Right atrium auricular region (tissue), 2 donors: ENCODE data around the gene LZIC. TPM values are rescaled to one million over a fixed set of nuclear protein-coding genes. Genes with fewer than 3 reads are reported as not detected.

Experiments used
- DNase-seq: peaks from one replicate; pipeline ENCODE4 v3.0.0-alpha.2; 2019; ENCODE audit warnings: low spot score
- H3K27ac ChIP-seq, 2 donors: fragments of 200-600 bp; sonication (generic); 1 replicate in 1 of 2; 2 replicates in 1 of 2; pipeline ENCODE4 v1.5.1; 2016 to 2019
- H3K27me3 ChIP-seq, 2 donors: fragments of 200-600 bp; sonication (generic); one replicate each; pipeline versions ENCODE4 v1.5.1 to v1.6.0; 2017 to 2019
- H3K36me3 ChIP-seq: fragments of 200-600 bp; sonication (generic); one replicate; pipeline ENCODE4 v1.5.1; 2016
- H3K4me1 ChIP-seq, 2 donors: fragments of 200-600 bp; sonication (generic); one replicate each; pipeline versions ENCODE4 v1.5.1 to v1.6.0; 2017 to 2019
- H3K4me3 ChIP-seq, 2 donors: fragments of 200-600 bp; sonication (generic); 1 replicate in 1 of 2; 2 replicates in 1 of 2; pipeline ENCODE4 v1.5.1; 2017 to 2019; ENCODE audit warnings: mild to moderate bottlenecking in 1 of 2, moderate library complexity in 1 of 2
- H3K9me3 ChIP-seq, 2 donors: fragments of 200-600 bp; sonication (generic); one replicate each; pipeline ENCODE4 v1.5.1; 2019
- CTCF ChIP-seq, 2 donors: fragments of 200-600 bp; sonication (generic); IDR thresholded peaks; one replicate each; pipeline ENCODE4 v1.5.1; 2019; ENCODE audit warnings: antibody characterized with exemption in 2 of 2
- total RNA-seq, 2 donors: library from RNA; depleted of rRNA; stranded (reverse); fragments of >200 nt; gene quantifications; one replicate each; pipeline ENCODE4 v1.1.0, GENCODE V29; 2016

LZIC gene
- total RNA-seq, 2 donors from 2014 or later = 25.0 to 32.1 TPM

- Histone ChIP-seq H3K27me3 (no peaks in the 10 kb centered on the region), H3K9me3 (no peaks in the 10 kb centered on the region), H3K36me3 (peaks cover 23% of the 10 kb centered on the region), H3K4me1 (peaks cover 0 to 4% of the 10 kb centered on the region in 2 donors), H3K4me3 (no peak overlapping the region), H3K27ac (peak overlapping the region in 1 of 2 donors; percentile 49)
- no peak for TF ChIP-seq CTCF (IDR thresholded peaks at IDR 0.05)
- DNase-seq = no peak
Measured at GRCh38 chr1:9984253-9984652, 41.1 kb upstream of the LZIC start.

GRCh38 chr1:9960706-9961562 is 17.7 kb upstream of the LZIC start:
- no peaks in the 10 kb centered on the region for H3K27me3 ChIP-seq
- H3K36me3 ChIP-seq = no peaks in the 10 kb centered on the region
- H3K4me3 ChIP-seq = no peak overlapping the region
- no peak for TF ChIP-seq CTCF (IDR thresholded peaks at IDR 0.05)
- no peaks in the 10 kb centered on the region for H3K4me1 ChIP-seq
- no peaks in the 10 kb centered on the region for H3K9me3 ChIP-seq
- no peak overlapping the region for H3K27ac ChIP-seq
- DNase-seq = no peak

- Histone ChIP-seq H3K4me1 (no peaks in the 10 kb centered on the region), H3K9me3 (no peaks in the 10 kb centered on the region), H3K27me3 (no peaks in the 10 kb centered on the region), H3K27ac (no peak overlapping the region), H3K36me3 (no peaks in the 10 kb centered on the region), H3K4me3 (no peak overlapping the region)
- DNase-seq = no peak
- no peak for TF ChIP-seq CTCF (IDR thresholded peaks at IDR 0.05)
Measured at GRCh38 chr1:9960011-9960410, 16.8 kb upstream of the LZIC start.

- Histone ChIP-seq H3K9me3 (no peaks in the 10 kb centered on the region), H3K4me1 (no peaks in the 10 kb centered on the region), H3K27me3 (no peaks in the 10 kb centered on the region), H3K4me3 (no peak overlapping the region), H3K36me3 (no peaks in the 10 kb centered on the region), H3K27ac (no peak overlapping the region)
- DNase-seq = no peak
- no peak for TF ChIP-seq CTCF (IDR thresholded peaks at IDR 0.05)
Measured at GRCh38 chr1:9957726-9958125, 14.5 kb upstream of the LZIC start.

GRCh38 chr1:9946315-9946714 is 3.1 kb upstream of the LZIC start:
- H3K4me3 ChIP-seq = no peak overlapping the region
- no peaks in the 10 kb centered on the region for H3K9me3 ChIP-seq
- TF ChIP-seq CTCF (IDR thresholded peaks at IDR 0.05) = no peak
- H3K27ac ChIP-seq = no peak overlapping the region
- H3K36me3 ChIP-seq = no peaks in the 10 kb centered on the region
- no peak for DNase-seq
- H3K4me1 ChIP-seq = peaks cover 0 to 30% of the 10 kb centered on the region in 2 donors
- no peaks in the 10 kb centered on the region for H3K27me3 ChIP-seq
